ENCODE measurements around the gene MCHR2. TPM values are rescaled to one million over a fixed set of nuclear protein-coding genes. Genes with fewer than 3 reads are reported as not detected.

Gene MCHR2
- total RNA-seq, 3 donors from 2014 or later (not counting 1 experiment from before 2014, with no cell fraction given), result not detected

DNA sequence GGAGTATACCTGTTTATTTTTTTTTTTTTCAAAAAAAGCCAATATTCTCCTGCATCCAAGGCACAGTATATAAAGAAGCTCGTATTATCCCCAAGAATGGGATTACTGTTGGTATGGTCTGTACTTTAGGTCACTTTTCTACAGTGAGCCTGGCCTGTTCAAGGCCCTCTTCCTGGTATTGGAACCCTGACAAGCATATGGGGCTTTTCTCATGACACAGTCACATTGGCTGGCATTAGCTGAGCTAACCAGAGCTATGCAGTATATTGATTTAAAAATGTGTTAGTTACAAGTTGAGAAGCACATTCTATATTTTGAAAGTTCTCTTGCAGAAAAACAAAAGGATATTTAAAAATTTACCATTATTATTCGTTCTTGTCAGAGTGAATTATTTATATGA is 48.0 kb downstream of the MCHR2 start:
- H3K27me3 ChIP-seq (ENCODE audit: control insufficient read depth, insufficient read depth, low read length), result no peaks in the 10 kb centered on the region
- no peak overlapping the region for H3K4me3 ChIP-seq (ENCODE audit: low read length)
- no peaks in the 10 kb centered on the region for H3K4me1 Mint-ChIP-seq
- no peak overlapping the region for H3K27ac ChIP-seq (ENCODE audit: low read length)
- H3K9me3 ChIP-seq (ENCODE audit: control insufficient read depth, insufficient read depth, low read length), result no peaks in the 10 kb centered on the region
- no peak overlapping the region for H3K27ac Mint-ChIP-seq
- no peaks in the 10 kb centered on the region for H3K4me1 ChIP-seq (ENCODE audit: control insufficient read depth, insufficient read depth, low read length)
- ATAC-seq, result no peak
- no peak overlapping the region for H3K4me3 Mint-ChIP-seq
- H3K9me3 Mint-ChIP-seq, result peaks cover 3 to 5% of the 10 kb centered on the region in 2 donors
- WGBS (ENCODE audit: insufficient coverage), result 50% methylated on average over 1 of the region's 2 CpGs
- no peaks in the 10 kb centered on the region for H3K27me3 Mint-ChIP-seq (ENCODE audit: low read depth in 2 of 2)
- no peaks in the 10 kb centered on the region for H3K36me3 Mint-ChIP-seq
- intact Hi-C loops (cut with micrococcal nuclease), result no loop called here
- no peak for TF ChIP-seq CTCF (IDR thresholded peaks at IDR 0.05)
- H3K36me3 ChIP-seq (ENCODE audit: control insufficient read depth, insufficient read depth, low read length), result no peaks in the 10 kb centered on the region
- DNase-seq, result no peak

DNA sequence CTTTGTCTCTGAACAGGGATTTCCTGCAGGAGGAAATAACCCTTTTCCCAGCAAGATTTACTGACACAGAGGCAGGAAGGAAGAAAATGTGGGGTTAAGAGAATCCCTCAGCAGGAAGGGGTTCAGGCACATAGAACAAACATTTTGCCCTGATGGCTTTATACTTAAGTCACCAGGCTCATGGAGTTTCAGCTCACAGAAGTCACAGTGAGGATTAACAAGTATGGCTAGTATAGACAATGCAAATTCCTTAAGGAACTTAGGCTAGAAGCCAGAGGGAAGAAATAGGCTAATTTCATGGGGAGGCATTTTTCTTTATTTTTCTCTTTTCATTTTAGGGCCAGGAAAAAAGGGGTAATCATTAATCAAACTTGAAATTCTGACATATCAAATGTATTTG is 50.2 kb downstream of the MCHR2 start:
- DNase-seq (no peak), ATAC-seq (no peak)
- H3K4me1 Mint-ChIP-seq, result no peaks in the 10 kb centered on the region
- Histone ChIP-seq H3K4me3 (ENCODE audit: low read length) (no peak overlapping the region), H3K36me3 (ENCODE audit: control insufficient read depth, insufficient read depth, low read length) (no peaks in the 10 kb centered on the region), H3K4me1 (ENCODE audit: control insufficient read depth, insufficient read depth, low read length) (no peaks in the 10 kb centered on the region), H3K27me3 (ENCODE audit: control insufficient read depth, insufficient read depth, low read length) (no peaks in the 10 kb centered on the region), H3K9me3 (ENCODE audit: control insufficient read depth, insufficient read depth, low read length) (no peaks in the 10 kb centered on the region), H3K27ac (ENCODE audit: low read length) (no peak overlapping the region)
- H3K27me3 Mint-ChIP-seq (ENCODE audit: low read depth in 2 of 2), result no peaks in the 10 kb centered on the region
- H3K9me3 Mint-ChIP-seq, result peaks cover 5% of the 10 kb centered on the region in 2 donors
- TF ChIP-seq CTCF (IDR thresholded peaks at IDR 0.05), result no peak
- intact Hi-C loops (cut with micrococcal nuclease), result no loop called here
- no peaks in the 10 kb centered on the region for H3K36me3 Mint-ChIP-seq
- no peak overlapping the region for H3K27ac Mint-ChIP-seq
- no peak overlapping the region for H3K4me3 Mint-ChIP-seq

DNA sequence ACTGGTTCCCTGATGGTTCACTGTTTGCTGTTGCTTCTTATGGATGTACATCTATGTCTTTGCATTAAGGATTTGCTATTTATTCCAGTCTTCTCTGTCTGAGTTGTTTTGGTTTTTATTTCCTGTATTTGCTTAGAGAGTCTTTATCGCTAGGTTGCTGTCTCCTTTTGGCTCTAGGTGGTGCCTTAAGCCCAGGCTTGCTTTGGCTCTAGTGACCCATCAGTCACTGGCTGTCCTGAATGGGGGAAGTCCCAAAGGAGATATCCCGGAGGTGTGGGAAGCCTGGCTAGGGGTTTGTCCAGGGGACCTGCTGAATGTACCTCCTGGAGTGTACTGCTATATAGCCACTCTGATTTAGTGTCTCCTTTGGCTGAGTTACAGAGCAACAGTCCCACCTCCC is 53.4 kb downstream of the MCHR2 start:
- ATAC-seq, result no peak
- no peaks in the 10 kb centered on the region for H3K9me3 ChIP-seq (ENCODE audit: control insufficient read depth, insufficient read depth, low read length)
- no peaks in the 10 kb centered on the region for H3K36me3 Mint-ChIP-seq

More for the DNA sequence above, 53.4 kb downstream of the MCHR2 start:
- no peak overlapping the region for H3K27ac Mint-ChIP-seq
- no peak for TF ChIP-seq CTCF (IDR thresholded peaks at IDR 0.05)
- intact Hi-C loops (cut with micrococcal nuclease), result no loop called here
- no peak overlapping the region for H3K4me3 Mint-ChIP-seq
- Histone ChIP-seq H3K4me3 (ENCODE audit: low read length) (no peak overlapping the region), H3K36me3 (ENCODE audit: control insufficient read depth, insufficient read depth, low read length) (no peaks in the 10 kb centered on the region), H3K27me3 (ENCODE audit: control insufficient read depth, insufficient read depth, low read length) (no peaks in the 10 kb centered on the region), H3K27ac (ENCODE audit: low read length) (no peak overlapping the region), H3K4me1 (ENCODE audit: control insufficient read depth, insufficient read depth, low read length) (no peaks in the 10 kb centered on the region)
- no peaks in the 10 kb centered on the region for H3K4me1 Mint-ChIP-seq
- 83% methylated on average over 2 of the region's 2 CpGs for WGBS (ENCODE audit: insufficient coverage)
- no peaks in the 10 kb centered on the region for H3K27me3 Mint-ChIP-seq (ENCODE audit: low read depth in 2 of 2)
- no peak for DNase-seq
- H3K9me3 Mint-ChIP-seq, result peaks cover 5 to 8% of the 10 kb centered on the region in 2 donors

All from natural killer cell (primary cell).